ENCODE results near the gene DACH1.

Gene DACH1

DNA sequence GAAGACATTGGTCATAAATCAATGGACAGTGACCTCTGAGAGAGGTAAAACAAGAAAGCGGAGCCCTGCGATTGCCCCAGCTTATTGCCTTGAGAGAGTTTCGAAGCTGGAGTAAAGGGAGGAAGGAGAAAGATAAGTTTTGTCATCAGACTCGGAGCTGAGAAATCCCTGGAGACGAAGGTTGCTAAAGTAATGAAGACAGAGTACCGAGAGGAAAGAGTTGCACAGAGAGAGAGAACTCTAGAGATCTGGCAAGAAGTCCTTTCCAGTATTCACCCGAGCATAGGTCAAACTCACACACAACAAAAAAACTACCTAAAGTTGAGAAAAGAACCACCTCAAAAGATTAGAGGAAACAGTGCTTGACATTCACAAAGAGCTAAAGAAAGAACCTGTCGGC, 472.0 kb downstream of the DACH1 start:
- DNase-seq (ENCODE audit: low read depth in 2 of 2): no peak

DNA sequence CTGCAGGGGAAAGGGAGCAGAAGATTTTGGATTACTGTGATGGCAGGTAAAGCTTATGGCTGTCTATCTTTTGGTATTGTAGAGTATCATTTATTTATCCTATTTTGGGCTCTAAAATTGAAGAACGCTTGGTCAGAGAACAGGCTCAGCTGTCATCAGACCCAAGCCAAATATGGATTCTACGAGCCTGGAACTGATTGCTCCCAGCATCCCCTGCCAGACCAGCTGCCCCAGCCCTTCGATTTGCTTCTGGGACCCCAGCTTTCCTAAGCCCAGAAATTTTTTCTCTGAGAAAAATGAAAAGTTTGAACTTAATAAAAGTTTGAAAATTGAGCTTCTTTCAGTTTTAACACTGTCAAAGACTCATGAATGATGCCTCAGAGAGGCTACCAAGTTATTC, 472.8 kb downstream of the DACH1 start:
- DNase-seq (ENCODE audit: low read depth in 2 of 2): no peak

Data from stimulated activated CD8-positive, alpha-beta memory T cell treated with anti-CD3 and anti-CD28 coated beads, Interleukin-15, amount 100 ng/mL, for 48 hours (primary cell).